Astrocyte of the cerebellum (primary cell): ENCODE results near the gene B4GALT5.
A peak's percentile ranks its signal among the peaks of the same experiment; 100 is the strongest.
"Not testable (repeated sequence)": the region's sequence is repeated elsewhere in the genome, so short reads cannot be mapped to it uniquely, and the experiment has no call there.

ENCODE experiments used
- DNase-seq: peaks from one replicate; pipeline ENCODE4 v3.0.0-alpha.2; 2011; ENCODE audit warnings: low read depth
- H3K4me3 ChIP-seq: 2 replicates; pipeline ENCODE4 v1.5.1; 2011; ENCODE audit warnings: mild to moderate bottlenecking, low read depth, low read length, moderate library complexity
- in situ Hi-C: cut with HindIII; loops from 2 replicates; pipeline ENCODE4 v1.10.0; 2017; ENCODE audit warnings: low sequenced_read_pairs
- TF ChIP-seq, protein P1 (sequence below): IDR thresholded peaks from 2 replicates; pipeline ENCODE4 v1.5.1; 2012; ENCODE audit warnings: low read length, low read depth, moderate library complexity, mild to moderate bottlenecking; ENCODE audit errors: missing control alignments

Gene B4GALT5

DNA sequence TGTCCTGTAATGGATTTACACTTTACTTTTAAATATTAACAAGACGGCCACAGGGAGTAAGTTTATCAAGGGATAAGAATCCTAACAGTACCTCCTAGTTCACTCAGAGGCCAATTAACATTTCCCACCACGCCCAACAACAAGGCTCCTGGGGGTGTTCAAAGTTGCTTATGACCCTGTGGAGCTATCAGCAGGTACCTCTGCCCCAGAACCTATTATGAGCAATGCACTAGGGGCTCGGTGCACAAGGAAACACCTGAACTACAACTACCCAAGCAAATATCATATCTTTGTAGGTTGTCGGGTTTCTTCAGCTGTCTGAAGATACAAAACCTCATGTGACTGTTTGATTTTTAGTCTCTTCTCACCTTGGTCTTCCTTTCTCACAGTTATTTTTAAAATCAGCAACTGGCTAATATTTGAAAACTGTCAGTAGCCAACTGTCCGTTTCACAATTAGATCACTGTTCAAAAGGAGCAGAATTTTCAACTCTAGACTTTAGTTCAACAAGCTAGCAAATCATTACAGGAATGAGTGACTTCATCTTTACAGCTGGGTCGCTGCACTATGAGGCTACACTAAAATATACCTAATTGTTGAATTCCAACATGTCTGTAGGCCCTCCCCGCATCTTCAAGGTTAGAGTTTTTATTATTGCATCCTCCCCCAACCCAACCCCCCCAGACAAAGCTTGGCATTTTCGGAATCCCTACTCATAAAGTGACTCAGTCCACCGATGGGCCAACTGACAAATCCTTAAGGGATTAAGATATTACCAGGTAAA is 38.1 kb downstream of the B4GALT5 start:
- in situ Hi-C loops = no loop called here
- TF ChIP-seq, protein P1, sequence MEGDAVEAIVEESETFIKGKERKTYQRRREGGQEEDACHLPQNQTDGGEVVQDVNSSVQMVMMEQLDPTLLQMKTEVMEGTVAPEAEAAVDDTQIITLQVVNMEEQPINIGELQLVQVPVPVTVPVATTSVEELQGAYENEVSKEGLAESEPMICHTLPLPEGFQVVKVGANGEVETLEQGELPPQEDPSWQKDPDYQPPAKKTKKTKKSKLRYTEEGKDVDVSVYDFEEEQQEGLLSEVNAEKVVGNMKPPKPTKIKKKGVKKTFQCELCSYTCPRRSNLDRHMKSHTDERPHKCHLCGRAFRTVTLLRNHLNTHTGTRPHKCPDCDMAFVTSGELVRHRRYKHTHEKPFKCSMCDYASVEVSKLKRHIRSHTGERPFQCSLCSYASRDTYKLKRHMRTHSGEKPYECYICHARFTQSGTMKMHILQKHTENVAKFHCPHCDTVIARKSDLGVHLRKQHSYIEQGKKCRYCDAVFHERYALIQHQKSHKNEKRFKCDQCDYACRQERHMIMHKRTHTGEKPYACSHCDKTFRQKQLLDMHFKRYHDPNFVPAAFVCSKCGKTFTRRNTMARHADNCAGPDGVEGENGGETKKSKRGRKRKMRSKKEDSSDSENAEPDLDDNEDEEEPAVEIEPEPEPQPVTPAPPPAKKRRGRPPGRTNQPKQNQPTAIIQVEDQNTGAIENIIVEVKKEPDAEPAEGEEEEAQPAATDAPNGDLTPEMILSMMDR = no peak
- no peak overlapping the region for H3K4me3 ChIP-seq
- DNase-seq = no peak

DNA sequence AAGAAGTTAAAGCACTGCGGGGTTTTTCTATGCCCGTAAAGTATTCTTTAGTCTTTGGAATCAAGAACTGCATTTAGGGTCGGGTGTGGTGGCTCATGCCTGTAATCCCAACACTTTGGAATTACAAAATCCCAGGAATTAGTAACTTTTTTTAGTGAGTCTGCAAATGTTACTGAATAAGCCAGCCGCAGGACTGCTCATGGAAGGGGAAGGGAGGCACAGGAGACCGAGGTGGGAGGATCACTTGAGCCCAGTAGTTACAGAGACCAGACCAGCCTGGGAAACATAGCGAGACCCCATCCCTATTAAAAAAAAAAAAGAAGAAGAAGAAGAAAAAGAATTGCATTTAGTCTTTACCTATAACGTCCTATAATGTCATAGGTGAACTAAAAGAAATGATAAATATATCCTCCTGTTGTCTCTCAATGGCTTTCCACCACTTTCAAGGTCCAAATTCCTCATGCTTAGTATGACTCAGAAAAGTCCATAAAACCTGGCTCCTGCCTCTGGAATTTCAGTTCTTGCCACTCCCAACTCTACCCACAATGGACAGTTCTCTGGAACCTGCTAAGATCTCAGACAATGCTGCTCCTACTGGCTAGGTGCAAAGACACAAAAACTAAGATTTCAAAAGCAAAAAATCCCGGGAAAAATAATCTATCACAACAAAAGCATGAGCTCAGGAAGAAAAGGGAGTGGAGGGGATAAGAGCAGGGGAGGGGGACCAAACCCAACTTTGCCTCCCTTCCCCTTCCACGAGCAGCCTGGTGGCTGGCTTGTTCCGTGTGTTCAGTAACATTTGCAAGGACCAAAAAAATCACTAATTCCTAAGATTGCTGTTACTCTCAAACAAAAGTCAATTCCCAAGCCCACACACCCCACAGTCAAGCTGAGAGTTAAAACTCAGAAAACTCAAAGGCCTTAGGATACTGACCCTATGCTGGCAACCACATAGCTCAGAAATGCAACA is 39.0 kb downstream of the B4GALT5 start:
- TF ChIP-seq, protein P1 = no peak
- peak; percentile 53 for DNase-seq
- in situ Hi-C loops = no loop called here
- no peak overlapping the region for H3K4me3 ChIP-seq

DNA sequence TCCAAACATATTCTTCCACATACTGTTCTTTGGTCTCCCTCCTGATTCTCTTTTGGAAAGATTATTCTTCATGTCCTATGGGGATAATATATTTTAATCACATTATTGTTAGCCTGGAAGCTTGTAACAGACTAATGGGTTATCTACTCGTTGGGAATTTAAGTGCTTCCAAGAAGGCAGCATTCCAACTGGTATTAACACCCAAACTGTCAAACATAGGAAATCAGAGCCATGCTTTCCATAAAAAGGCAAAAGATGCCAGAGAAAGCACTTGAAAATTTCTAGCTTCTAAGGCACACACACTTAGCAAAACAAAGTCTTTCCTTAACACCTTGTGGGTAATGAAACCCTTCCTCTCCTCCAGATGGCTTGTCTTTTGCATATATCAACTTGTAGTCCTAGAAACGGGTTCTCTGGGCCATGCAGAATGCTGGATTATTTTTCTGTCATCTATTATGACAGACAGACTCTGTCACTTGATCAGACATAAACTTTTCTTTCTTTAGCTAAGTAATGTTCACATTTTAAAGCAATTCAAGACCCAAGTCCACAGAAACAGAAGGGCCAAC is 41.5 kb downstream of the B4GALT5 start:
- DNase-seq = no peak
- in situ Hi-C loops = no loop called here

DNA sequence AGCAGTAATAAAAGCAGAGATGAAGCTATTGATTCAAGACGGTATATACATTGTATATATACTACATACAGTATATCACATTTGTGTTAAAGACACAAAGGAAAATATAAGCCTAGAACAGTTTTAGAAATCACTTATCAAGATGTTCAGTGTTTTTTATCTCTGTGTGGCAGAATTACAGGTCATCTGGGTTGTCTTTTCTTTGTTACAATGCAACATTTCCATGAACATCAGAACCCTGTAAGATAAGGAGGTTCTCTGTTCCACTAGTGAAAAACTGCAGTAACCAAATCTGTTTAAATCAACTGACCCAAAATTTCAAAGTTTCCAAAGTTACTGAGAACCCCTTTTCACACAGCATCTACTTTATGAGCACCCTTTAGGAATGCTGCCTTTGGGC is 42.2 kb downstream of the B4GALT5 start:
- TF ChIP-seq, protein P1 = no peak
- no peak for DNase-seq
- in situ Hi-C loops = no loop called here
- no peak overlapping the region for H3K4me3 ChIP-seq

More for the DNA sequence above, 41.5 kb downstream of the B4GALT5 start:
- H3K4me3 ChIP-seq = no peak overlapping the region
- TF ChIP-seq, protein P1 = no peak

DNA sequence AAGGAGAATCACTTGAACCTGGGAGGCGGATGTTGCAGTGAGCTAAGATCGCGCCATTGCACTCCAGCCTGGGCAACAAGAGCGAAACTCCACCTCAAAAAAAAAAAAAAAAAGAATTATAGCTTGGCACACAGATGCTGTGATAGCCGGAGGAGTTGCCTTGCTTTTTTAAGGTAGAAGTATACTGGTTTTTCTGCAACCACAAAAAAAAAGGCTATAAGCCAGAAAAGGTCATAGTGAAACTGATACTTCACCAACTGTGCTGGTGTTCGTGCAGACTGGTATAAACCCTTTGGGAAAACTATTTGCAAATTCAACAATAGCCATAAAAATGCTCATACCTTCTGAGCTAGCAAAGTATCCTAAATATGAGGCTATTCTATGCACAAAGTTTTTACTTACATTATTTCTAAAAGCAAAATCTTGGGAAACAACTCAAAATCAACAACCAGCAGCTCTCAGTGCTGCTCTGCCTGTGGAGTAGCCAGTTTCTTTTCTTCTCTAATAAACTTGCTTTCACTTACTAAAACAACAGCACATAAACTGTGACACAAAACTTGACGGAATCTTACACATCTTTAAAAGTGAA is 44.0 kb downstream of the B4GALT5 start:
- TF ChIP-seq, protein P1 = no peak
- in situ Hi-C loops = loop anchor here (10.0 kb wide), 1 partner anchor 125 kb away; no protein-coding TSS in a partner anchor
- no peak overlapping the region for H3K4me3 ChIP-seq
- no peak for DNase-seq

DNA sequence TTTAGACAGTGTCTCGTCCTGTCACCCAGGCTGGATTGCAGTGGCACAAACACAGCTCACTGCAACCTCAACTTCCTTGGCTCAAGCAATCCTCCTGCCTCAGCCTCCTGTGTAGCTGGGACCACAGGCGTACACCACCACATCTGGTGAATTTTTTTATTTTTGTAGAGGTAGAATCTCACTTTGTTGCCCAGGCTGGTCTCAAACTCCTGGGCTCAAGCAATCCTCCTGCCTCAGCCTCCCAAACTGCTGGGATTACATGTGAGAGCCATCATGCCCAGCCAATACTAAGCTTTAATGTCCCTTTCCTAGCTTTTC is 44.8 kb downstream of the B4GALT5 start:
- not testable (repeated sequence) for DNase-seq, H3K4me3 ChIP-seq
- in situ Hi-C loops = loop anchor here (10.0 kb wide), 1 partner anchor 126 kb away; no protein-coding TSS in a partner anchor
